Erythroblast (primary cell): ENCODE results near the gene TMEM266.

Experiments used
- GATA1 ChIP-seq: IDR thresholded peaks from 2 replicates; pipeline ENCODE4 v1.6.1; 2011; ENCODE audit warnings: low read depth, mild to moderate bottlenecking, control low read depth, low read length, moderate library complexity
- POLR2A ChIP-seq: IDR thresholded peaks from 2 replicates; pipeline ENCODE4 v1.6.1; 2011; ENCODE audit warnings: mild to moderate bottlenecking, low read length

DNA sequence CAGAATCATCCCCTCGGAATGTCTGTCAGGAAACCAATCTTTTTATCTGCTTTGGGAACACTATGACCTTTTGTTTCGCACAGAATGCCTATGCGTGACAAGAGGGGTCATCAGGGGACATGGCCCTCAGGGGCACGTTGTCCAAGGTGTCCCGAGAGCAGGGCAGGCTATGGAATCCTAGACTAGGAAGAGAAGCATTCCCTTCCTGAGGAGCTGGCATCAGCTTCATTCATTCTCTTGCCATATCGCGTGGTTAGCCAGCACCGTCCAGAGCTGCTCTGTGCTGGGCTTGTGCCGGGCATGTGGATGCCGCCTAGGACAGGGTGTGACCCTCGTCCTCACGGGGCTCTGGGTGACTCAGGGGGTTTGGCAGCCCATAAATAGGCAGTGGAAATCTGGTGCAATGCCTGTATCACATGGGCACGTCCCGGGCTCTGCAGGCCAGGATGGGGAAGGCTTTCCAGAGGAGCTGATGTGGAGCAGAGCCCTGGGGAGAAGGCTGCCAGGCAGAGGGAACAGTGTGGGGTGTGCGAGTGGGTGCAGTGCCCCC lies 117.8 kb downstream of the TMEM266 start:
- no peak for TF ChIP-seq POLR2A
- no peak for TF ChIP-seq GATA1
